WTC11 (cell line): Measurements from ENCODE around the gene RPL26. TPM values are rescaled to one million over a fixed set of nuclear protein-coding genes. Genes with fewer than 3 reads are reported as not detected.

ENCODE experiments used
- ATAC-seq: fragments of 200-7000 bp; cut with Tn5 transposase; 2 replicates; pipeline ENCODE4 v1.10.0; 2021; ENCODE audit warnings: mild to moderate bottlenecking, moderate library complexity
- CTCF ChIA-PET: fragments of 300-600 bp; sonication (Branson Sonifier 250); formaldehyde crosslinking; loops from one replicate; lab custom pipeline; 2021; ENCODE audit warnings: antibody characterized with exemption; lab: Charles Lee
- POLR2A ChIA-PET: fragments of 350-600 bp; sonication (Branson Sonifier 250); formaldehyde crosslinking; loops from one replicate; lab custom pipeline; 2021; ENCODE audit warnings: antibody characterized with exemption; lab: Charles Lee
- DNase-seq: peaks from one replicate; pipeline ENCODE4 v3.0.0; 2021; ENCODE audit warnings: low spot score
- H3K27ac Mint-ChIP-seq: 2 replicates; pipeline ENCODE4 v1.8.0; 2021; ENCODE audit warnings: mixed read lengths
- H3K27me3 Mint-ChIP-seq: 2 replicates; pipeline ENCODE4 v1.8.0; 2021; ENCODE audit warnings: low read depth, mild to moderate bottlenecking, moderate library complexity, mixed read lengths
- H3K36me3 Mint-ChIP-seq: 2 replicates; pipeline ENCODE4 v1.8.0; 2021; ENCODE audit warnings: mixed read lengths
- H3K4me1 Mint-ChIP-seq: 2 replicates; pipeline ENCODE4 v1.8.0; 2022; ENCODE audit warnings: mixed read lengths
- H3K4me3 Mint-ChIP-seq: 2 replicates; pipeline ENCODE4 v1.8.0; 2021; ENCODE audit warnings: mild to moderate bottlenecking, moderate library complexity, mixed read lengths
- H3K9me3 Mint-ChIP-seq: 2 replicates; pipeline ENCODE4 v1.8.0; 2021; ENCODE audit warnings: mixed read lengths
- EMX1 ChIP-seq: fragments of 250-450 bp; sonication (Bioruptor Pico); IDR thresholded peaks from 2 replicates; pipeline ENCODE4 v1.8.0; 2021; ENCODE audit warnings: mild to moderate bottlenecking
- NFE2L1 ChIP-seq: sonication (generic); formaldehyde crosslinking; IDR thresholded peaks from 2 replicates; pipeline ENCODE4 v1.8.1; 2023; ENCODE audit warnings: missing genetic modification reagents
- PRRX2 ChIP-seq: fragments of 250-450 bp; sonication (Bioruptor Pico); IDR thresholded peaks from 2 replicates; pipeline ENCODE4 v1.8.0; 2021; ENCODE audit warnings: mild to moderate bottlenecking
- SMAD4 ChIP-seq: sonication (generic); formaldehyde crosslinking; IDR thresholded peaks from 2 replicates; pipeline ENCODE4 v1.8.0; 2022; ENCODE audit warnings: mild to moderate bottlenecking, missing genetic modification reagents
- ZNF416 ChIP-seq: fragments of 250-450 bp; sonication (Bioruptor Pico); IDR thresholded peaks from 2 replicates; pipeline ENCODE4 v1.9.0; 2021; ENCODE audit warnings: mild to moderate bottlenecking, inconsistent platforms
- total RNA-seq: library from RNA; stranded (reverse); gene quantifications from 3 replicates; pipeline ENCODE4 v1.2.3, GENCODE V29; 2021
- TF ChIP-seq, protein P1 (sequence below): sonication (generic); formaldehyde crosslinking; IDR thresholded peaks from 2 replicates; pipeline ENCODE4 v1.8.1; 2023; ENCODE audit warnings: mild to moderate bottlenecking, missing genetic modification reagents, borderline replicate concordance
- TF ChIP-seq, protein P2 (sequence below): sonication (generic); formaldehyde crosslinking; IDR thresholded peaks from 2 replicates; pipeline ENCODE4 v1.8.0; 2022; ENCODE audit warnings: mild to moderate bottlenecking, missing genetic modification reagents
- TF ChIP-seq, protein P3 (sequence below): sonication (generic); formaldehyde crosslinking; IDR thresholded peaks from 2 replicates; pipeline ENCODE4 v1.8.0; 2023; ENCODE audit warnings: mild to moderate bottlenecking, missing genetic modification reagents
- TF ChIP-seq, protein P4 (sequence below): fragments of 250-450 bp; sonication (Bioruptor Pico); conservative IDR thresholded peaks from 2 replicates; pipeline ENCODE4 v1.9.0; 2021; ENCODE audit warnings: mild to moderate bottlenecking
- TF ChIP-seq, protein P5 (sequence below): sonication (generic); formaldehyde crosslinking; IDR thresholded peaks from 2 replicates; pipeline ENCODE4 v1.8.0; 2022; ENCODE audit warnings: mild to moderate bottlenecking, missing genetic modification reagents

RPL26 gene
- total RNA-seq, 1 experiment from 2014 or later = 1,825 TPM

DNA sequence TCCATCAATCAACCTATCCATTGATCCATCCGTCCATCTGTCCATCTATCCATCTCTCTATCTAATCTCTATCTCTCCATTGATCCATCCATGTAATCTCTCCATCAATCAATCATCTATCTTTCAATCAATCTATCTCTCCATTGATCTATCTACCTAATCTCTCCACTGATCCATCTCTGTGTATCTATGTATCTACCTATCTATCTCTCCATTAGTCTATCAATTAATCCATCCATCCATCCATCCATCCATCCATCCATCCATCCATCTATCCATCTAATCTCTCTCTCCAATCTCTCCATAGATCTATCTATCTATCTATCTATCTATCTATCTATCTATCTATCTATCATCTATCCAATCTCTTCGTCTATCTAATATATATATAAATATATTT is 18.1 kb upstream of the RPL26 start:
- no peak for DNase-seq
- ChIA-PET POLR2A (no interaction called here), CTCF (interaction anchor here (1.1 kb wide), 1 partner anchor 7 kb away, joined by 3 read pairs; no protein-coding TSS in a partner anchor)
- H3K27me3 Mint-ChIP-seq = peaks cover 7% of the 10 kb centered on the region
- H3K9me3 Mint-ChIP-seq = no peaks in the 10 kb centered on the region
- H3K36me3 Mint-ChIP-seq = no peaks in the 10 kb centered on the region
- no peaks in the 10 kb centered on the region for H3K4me1 Mint-ChIP-seq
- H3K4me3 Mint-ChIP-seq = no peak overlapping the region
- ATAC-seq = no peak
- TF ChIP-seq, protein P1, sequence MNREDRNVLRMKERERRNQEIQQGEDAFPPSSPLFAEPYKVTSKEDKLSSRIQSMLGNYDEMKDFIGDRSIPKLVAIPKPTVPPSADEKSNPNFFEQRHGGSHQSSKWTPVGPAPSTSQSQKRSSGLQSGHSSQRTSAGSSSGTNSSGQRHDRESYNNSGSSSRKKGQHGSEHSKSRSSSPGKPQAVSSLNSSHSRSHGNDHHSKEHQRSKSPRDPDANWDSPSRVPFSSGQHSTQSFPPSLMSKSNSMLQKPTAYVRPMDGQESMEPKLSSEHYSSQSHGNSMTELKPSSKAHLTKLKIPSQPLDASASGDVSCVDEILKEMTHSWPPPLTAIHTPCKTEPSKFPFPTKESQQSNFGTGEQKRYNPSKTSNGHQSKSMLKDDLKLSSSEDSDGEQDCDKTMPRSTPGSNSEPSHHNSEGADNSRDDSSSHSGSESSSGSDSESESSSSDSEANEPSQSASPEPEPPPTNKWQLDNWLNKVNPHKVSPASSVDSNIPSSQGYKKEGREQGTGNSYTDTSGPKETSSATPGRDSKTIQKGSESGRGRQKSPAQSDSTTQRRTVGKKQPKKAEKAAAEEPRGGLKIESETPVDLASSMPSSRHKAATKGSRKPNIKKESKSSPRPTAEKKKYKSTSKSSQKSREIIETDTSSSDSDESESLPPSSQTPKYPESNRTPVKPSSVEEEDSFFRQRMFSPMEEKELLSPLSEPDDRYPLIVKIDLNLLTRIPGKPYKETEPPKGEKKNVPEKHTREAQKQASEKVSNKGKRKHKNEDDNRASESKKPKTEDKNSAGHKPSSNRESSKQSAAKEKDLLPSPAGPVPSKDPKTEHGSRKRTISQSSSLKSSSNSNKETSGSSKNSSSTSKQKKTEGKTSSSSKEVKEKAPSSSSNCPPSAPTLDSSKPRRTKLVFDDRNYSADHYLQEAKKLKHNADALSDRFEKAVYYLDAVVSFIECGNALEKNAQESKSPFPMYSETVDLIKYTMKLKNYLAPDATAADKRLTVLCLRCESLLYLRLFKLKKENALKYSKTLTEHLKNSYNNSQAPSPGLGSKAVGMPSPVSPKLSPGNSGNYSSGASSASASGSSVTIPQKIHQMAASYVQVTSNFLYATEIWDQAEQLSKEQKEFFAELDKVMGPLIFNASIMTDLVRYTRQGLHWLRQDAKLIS (CRISPR knock-in tag) = no peak
- TF ChIP-seq, protein P2, sequence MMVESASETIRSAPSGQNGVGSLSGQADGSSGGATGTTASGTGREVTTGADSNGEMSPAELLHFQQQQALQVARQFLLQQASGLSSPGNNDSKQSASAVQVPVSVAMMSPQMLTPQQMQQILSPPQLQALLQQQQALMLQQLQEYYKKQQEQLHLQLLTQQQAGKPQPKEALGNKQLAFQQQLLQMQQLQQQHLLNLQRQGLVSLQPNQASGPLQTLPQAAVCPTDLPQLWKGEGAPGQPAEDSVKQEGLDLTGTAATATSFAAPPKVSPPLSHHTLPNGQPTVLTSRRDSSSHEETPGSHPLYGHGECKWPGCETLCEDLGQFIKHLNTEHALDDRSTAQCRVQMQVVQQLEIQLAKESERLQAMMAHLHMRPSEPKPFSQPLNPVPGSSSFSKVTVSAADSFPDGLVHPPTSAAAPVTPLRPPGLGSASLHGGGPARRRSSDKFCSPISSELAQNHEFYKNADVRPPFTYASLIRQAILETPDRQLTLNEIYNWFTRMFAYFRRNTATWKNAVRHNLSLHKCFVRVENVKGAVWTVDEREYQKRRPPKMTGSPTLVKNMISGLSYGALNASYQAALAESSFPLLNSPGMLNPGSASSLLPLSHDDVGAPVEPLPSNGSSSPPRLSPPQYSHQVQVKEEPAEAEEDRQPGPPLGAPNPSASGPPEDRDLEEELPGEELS (CRISPR knock-in tag) = no peak
- TF ChIP-seq, protein P3, sequence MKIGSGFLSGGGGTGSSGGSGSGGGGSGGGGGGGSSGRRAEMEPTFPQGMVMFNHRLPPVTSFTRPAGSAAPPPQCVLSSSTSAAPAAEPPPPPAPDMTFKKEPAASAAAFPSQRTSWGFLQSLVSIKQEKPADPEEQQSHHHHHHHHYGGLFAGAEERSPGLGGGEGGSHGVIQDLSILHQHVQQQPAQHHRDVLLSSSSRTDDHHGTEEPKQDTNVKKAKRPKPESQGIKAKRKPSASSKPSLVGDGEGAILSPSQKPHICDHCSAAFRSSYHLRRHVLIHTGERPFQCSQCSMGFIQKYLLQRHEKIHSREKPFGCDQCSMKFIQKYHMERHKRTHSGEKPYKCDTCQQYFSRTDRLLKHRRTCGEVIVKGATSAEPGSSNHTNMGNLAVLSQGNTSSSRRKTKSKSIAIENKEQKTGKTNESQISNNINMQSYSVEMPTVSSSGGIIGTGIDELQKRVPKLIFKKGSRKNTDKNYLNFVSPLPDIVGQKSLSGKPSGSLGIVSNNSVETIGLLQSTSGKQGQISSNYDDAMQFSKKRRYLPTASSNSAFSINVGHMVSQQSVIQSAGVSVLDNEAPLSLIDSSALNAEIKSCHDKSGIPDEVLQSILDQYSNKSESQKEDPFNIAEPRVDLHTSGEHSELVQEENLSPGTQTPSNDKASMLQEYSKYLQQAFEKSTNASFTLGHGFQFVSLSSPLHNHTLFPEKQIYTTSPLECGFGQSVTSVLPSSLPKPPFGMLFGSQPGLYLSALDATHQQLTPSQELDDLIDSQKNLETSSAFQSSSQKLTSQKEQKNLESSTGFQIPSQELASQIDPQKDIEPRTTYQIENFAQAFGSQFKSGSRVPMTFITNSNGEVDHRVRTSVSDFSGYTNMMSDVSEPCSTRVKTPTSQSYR = no peak
- TF ChIP-seq ZNF416 (CRISPR knock-in tag) = no peak
- no peak for TF ChIP-seq EMX1
- no peak for TF ChIP-seq NFE2L1
- TF ChIP-seq, all 79 proteins: peak for 0
- no peak overlapping the region for H3K27ac Mint-ChIP-seq

DNA sequence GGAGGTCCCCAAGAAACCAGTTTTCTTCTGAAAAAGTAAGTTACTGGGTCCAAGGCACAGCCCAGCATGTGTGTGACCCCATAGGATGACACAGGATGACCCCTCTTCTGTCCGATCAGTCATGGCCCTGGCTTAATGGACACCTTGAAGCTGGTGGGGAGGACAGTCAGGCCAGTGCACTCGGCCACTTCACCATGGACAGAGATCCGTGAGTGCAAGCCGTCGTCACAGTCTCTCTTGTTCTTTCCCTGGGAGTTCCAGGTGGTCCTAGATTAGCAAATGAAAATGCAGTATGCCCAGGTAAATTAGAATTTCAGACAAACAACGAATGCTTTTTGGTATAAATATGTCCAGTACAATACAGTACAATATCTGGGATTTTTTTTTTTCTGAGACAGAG is 16.0 kb upstream of the RPL26 start:
- DNase-seq (no peak), ATAC-seq (no peak)
- no peak overlapping the region for H3K27ac Mint-ChIP-seq
- POLR2A ChIA-PET = no interaction called here
- TF ChIP-seq, protein P4, sequence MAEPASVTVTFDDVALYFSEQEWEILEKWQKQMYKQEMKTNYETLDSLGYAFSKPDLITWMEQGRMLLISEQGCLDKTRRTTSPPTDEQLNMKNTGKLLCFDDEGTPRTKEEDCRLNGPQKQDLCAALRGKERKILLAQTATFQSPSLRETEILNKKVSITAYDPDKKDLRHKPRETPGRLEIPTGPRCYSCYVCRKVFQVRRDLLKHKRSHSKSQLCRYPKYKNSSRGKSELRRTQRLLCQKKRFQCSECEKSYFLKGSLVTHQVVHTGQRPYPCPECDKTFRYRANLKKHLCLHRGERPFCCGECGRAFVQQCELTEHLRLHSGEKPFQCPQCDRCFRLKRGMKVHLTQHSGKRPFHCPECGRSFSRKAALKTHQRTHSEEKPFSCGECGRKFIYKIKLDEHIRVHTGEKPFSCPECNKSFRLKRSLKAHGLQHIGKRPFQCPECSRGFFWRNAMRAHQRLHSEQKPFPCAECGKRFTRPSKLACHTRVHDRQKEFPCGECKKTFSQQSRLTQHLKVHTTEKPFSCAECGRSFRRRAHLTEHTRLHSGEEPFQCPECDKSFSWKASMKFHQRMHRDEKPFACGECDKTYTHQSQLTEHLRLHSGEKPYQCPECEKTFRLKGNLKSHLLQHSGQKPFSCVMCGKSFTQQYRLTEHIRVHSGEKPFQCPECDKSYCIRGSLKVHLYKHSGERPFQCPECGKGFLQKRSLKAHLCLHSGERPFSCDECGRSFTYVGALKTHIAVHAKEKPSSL (CRISPR knock-in tag) = no peak
- TF ChIP-seq, protein P2 (CRISPR knock-in tag) = no peak
- TF ChIP-seq, protein P5, sequence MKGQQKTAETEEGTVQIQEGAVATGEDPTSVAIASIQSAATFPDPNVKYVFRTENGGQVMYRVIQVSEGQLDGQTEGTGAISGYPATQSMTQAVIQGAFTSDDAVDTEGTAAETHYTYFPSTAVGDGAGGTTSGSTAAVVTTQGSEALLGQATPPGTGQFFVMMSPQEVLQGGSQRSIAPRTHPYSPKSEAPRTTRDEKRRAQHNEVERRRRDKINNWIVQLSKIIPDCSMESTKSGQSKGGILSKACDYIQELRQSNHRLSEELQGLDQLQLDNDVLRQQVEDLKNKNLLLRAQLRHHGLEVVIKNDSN (CRISPR knock-in tag) = no peak
- TF ChIP-seq PRRX2 (CRISPR knock-in tag) = no peak
- no peak for TF ChIP-seq SMAD4 (CRISPR knock-in tag)
- TF ChIP-seq, all 79 proteins: peak for 0
- H3K27me3 Mint-ChIP-seq = peaks cover 17% of the 10 kb centered on the region
- no peaks in the 10 kb centered on the region for H3K36me3 Mint-ChIP-seq
- CTCF ChIA-PET = interaction anchor here (0.9 kb wide), 1 partner anchor 11 kb away, joined by 4 read pairs; no protein-coding TSS in a partner anchor
- H3K9me3 Mint-ChIP-seq = no peaks in the 10 kb centered on the region
- no peaks in the 10 kb centered on the region; the same call in 1 of the 2 replicates for H3K4me1 Mint-ChIP-seq
- no peak overlapping the region for H3K4me3 Mint-ChIP-seq
